T-helper 22 cell (primary cell): Measurements from ENCODE around the gene MLLT6.

Experiments
- DNase-seq: peaks from one replicate; pipeline ENCODE4 v3.0.0-alpha.2; 2020; ENCODE audit warnings: low read depth

The MLLT6 gene

GRCh38 chr17:38768417-38768816 is 63.3 kb downstream of the MLLT6 start:
- DNase-seq, result no peak

GRCh38 chr17:38773258-38773657 is 68.2 kb downstream of the MLLT6 start:
- no peak for DNase-seq

- no peak for DNase-seq
Observed at GRCh38 chr17:38777641-38778250, 72.7 kb downstream of the MLLT6 start.
